Hematopoietic multipotent progenitor cell treated with erythropoietin and hydrocortisone succinate and interleukin-3 and kit ligand, for 6 days (in vitro differentiated cells): ENCODE data around the gene PLPP3.

Experiments used
- DNase-seq: peaks from one replicate; pipeline ENCODE4 v3.0.0-alpha.2; 2015

The PLPP3 gene

DNA sequence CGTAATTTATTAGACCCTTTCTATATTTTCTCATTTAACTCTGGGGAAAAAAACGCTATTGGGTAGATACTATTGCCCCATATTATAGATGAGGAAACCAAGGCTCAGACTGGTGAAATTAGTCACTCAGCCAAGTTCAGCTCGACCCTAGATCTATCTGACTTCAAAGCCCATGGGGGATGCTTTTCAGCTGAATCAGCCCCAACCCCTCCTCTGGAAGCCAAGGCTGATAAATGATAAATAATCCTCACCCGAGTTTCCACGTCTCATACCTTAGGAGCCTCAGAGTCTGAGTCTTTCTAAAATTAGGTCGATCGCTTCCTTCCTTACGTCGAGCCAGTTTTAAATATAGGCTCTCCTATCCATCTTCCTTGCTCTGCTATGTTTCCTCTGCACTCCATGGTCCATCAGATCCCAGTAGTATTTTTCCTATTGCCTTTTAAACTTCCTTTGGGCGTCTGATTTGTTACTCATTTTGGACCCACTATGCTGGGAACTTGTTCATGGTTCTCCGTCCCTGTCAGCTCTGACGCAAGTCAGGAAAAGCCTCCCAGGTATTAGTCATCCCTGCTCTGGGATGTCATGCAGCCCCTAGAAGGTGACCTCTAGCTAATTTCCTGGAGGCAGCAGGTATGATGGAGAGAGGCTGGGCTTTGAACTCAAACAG is 122.8 kb downstream of the PLPP3 start:
- DNase-seq = no peak

DNA sequence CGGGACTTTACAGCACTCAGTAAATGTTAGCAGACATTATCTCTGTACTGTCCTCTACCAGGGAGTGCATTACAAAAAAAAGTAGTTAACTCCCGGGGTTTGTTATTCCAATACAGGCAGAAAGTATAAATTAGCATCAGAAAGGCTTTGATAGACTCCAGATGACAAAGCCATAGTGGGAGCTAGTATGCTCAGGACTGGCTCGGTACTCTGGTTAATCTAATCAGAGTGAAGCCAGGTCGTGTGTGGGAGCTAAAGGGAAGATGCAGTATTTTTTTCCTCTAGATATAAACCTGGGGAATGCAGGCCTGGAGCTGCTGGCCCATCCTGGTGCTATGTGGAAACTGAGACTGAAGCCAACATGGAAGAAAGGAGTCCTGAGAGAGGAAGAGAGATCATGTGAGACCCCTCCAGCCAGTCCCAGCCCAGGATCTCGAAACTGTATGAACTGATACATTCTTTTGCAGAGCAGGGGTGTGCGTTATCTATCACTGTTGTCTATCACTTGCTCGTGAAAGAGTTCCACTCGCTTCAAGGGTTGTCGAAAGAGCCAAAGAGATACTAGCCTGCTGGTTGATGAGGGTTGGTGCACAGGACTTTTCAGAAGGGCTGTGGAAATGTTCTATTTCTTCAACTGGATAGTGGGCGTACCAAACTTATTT is 125.8 kb downstream of the PLPP3 start:
- DNase-seq = no peak

DNA sequence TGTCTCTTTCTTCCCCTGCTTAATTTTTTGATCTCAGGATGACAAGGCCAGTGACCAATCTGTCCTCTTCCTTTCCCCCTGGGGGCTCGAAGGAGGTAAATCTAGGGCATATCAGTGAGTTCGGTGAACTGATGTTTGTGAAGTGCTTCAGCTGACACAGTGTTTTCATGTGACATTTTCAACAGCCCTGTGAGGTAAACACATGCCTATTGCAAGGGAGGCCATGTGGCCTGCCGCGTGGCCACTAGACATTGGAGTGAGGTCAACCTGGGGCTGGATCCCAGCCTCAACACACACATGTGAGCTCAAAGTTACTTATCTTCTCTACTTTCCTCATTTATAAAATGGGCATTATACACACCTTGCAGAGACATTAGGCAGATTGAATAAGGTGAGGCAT is 126.3 kb downstream of the PLPP3 start:
- DNase-seq = no peak

DNA sequence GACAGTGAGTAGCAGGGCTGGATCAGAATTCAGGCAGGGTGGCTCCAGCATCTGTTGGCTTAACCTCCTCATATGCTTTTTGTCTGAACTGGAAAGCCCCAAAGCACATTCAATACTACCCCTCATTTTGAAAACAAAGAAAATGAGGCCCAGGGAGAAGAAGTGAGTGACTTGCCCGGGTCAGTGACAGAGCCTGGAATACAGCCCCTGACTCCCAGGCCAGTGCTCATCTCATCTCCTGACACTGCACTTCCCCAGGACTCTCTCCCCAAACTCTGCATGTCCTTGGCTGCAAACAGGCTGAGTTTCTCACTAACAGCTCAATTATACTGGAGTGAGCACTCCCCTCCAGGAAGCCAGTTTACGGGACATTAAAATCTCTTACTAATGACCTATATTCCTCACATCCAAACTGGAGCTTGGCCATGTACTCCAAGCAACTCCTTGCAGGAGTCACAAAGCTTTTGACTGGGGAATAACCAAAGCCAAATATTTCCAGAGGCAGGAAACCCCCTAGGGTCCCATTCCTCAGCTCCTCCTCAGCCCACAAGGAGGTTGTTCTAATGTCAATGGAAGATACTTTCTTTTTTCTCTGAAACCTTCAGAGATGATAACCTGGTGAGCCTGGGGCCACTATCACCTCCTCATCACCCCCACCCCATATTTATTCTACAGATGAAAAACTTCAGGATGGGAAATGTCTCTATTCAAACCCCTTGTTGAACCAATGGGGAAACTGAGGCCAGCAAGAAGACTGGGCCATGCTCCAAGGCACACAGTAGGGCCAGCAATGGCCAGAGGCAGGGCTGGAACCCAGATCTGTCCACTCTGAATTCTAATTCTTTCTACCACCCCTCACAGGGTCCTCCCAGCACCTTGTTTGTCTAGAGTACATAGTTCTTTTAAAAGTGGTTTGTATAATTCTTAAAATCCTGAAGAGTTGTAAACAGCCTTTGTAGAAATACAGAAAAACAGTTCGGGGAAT is 127.0 kb downstream of the PLPP3 start:
- no peak for DNase-seq

DNA sequence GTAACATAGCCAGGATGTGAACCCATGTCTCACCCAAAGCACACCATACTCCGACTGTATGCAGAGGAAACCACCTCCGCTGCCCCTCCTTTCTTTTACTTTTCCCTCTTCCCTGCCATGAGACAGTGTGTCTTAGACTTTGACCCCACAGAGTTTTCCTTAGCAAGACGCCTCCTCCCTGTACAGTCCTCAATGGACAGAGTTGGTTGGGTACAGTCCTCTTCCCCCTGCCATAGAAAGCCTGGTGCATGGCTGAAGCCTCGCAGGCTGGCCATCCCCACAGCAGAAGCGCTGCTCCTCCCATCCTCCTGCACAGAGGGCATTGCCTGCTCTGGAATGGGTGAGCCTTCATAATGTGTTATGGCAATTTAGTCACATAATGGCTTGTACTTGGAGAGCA is 127.9 kb downstream of the PLPP3 start:
- DNase-seq = no peak

DNA sequence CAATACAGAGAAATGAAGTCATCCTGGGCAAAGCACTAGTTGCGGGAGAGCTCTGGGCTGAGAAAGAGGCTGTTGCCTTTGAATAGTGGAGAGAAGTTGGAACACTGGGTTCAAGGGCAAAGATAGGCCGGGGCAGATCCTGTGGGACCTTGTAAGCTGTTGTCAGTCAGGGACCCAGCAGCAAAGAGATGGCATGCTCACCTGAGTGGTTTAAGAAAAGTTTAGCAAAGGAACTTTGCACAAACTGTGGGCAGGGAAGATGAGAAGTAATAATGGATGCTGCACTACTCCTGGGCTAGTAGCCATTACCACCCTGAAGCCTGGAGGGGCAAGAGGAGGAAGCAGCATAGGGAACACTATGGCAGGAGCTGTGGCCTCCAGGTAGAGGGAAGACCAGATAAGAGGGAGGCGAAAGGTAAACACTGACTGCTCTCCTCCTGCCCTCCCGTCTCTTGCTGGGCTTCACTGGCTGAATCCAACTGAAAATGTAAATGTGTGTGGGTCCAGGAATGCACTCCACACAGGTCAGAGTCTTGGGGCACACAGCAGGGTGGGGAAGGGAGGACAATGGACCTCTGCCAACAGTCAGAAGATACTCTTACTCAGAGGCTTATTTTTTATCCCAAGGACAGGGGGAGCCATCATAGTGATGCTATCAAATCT is 129.2 kb downstream of the PLPP3 start:
- no peak for DNase-seq

DNA sequence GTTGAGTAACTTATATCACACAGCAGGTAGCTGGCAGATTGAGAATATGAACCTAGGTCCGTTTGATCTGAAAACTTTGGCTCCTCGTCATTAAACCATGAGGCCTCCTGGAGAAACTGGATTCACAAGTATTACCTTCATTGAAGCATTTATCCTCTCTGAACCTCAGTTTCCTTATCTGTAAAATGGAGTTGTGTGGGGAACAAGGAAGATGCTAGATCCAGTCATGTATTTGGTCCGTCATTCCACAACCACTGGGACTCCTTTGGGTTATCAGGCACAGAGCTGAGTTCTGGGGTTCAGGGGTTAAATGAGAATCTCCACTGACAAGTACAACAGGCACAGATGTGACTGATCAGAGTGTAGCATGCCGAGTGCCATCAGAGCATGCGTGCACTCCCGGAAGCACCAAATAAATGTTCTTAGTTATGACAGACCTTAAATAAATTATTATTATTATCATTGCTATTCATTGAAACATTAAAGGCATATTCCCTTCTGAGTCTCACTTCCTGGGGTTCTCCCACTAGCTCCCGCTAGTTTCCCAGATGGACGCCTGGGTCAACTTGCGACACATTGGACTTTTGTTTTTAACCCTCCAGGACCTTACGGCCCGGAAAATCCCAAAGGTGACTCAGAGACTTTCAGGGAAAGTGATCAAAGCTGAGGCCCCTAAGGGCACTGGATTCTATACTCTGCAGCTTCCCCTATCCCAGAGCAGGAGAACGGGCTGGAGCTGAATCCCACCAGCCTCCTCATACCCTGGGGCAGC is 130.6 kb downstream of the PLPP3 start:
- no peak for DNase-seq

DNA sequence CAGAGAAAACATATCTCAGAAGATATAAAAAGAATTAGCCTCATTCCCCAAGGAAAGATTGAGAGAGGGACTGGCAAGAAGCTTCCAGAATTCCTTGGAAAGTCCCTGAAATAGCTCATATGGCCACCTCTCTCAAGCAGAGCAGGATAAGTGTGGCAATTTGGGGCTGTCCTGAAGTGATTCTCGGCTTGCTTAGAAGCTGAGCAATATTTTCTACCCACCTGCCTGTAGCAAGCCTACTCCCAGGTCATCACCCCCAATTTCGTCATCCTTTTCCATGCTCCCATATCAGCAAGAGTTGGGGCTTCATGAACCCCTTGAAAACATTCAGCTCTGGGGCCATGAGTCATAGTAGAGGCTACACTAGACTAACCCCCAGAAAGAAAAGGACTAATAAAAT is 131.5 kb downstream of the PLPP3 start:
- no peak for DNase-seq

DNA sequence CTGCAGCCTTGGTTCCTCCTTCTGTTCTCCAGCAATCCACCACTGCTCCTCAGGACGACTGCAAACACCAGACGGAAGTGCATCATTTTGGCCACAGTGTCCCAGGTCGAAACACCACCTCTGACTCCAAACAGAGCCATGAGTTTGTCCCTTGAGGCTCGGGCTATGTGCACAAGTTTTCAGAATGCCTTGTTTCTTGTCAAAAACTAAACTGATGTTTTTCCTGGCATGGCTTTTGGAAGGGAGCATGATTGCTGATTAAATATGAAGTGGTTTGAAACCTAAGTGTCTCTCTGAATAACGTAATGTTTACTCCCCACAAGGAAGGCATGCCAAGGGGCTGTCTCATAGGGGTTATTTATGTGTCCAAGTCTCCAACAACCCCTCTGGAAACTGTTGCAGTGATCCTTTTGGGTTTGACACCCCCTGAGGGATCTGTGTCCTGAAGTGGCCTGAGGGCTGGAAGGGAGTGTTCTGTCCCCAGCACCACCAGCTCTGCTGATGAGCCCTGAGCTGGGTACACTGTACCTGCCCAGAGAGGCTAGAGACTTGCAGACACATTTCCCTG is 132.7 kb downstream of the PLPP3 start:
- DNase-seq = no peak

DNA sequence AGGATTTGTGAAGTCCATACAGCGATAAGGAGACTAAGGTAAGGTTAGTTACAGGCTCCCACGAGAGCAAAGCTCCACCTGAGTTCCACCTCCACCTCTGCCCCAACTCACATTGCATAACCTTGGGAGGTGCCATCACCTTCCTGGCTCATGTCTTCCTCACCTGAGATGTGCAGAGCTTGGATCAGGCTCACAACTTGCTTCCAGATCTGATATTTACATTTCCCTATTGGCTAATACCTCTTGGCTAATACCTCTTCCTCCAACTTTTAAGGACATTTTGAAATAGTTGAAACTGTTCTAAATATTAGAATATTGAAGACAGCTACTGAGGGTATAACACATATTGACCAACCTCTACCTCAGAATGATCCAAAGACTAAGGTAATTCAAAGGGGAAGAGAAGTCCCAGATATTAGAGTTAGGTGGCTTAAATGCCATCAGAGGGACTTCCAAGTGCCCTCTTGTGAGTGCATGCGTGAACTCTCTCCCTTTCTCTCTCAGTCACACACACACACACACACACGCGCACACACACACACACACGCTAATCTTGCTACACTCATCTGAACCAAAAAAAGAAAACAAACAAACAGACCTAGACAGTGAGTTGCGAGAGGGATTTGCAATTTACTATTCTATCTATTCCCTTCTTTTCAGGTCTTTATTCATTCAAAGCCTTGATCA is 134.3 kb downstream of the PLPP3 start:
- no peak for DNase-seq
